ENCODE measurements around the gene LCLAT1. TPM values are rescaled to one million over a fixed set of nuclear protein-coding genes. Genes with fewer than 3 reads are reported as not detected.

Gene LCLAT1
- total RNA-seq, 4 donors from 2014 or later: 25.3 to 55.4 (median 43.1) TPM

- ATAC-seq: no peak
- H3K27me3 ChIP-seq: no peaks in the 10 kb centered on the region
- peaks cover 0 to 30% (median 0%) of the 10 kb centered on the region in 3 donors for H3K4me1 ChIP-seq
- H3K4me3 ChIP-seq: no peak overlapping the region
- no peaks in the 10 kb centered on the region for H3K9me3 ChIP-seq
- no peak for TF ChIP-seq EP300 (IDR thresholded peaks at IDR 0.05)
- TF ChIP-seq POLR2AphosphoS5 (IDR thresholded peaks at IDR 0.05): no peak
- TF ChIP-seq CTCF (IDR thresholded peaks at IDR 0.05): no peak
- TF ChIP-seq POLR2A (IDR thresholded peaks at IDR 0.05): no peak
- no peaks in the 10 kb centered on the region for H3K36me3 ChIP-seq
- no peak overlapping the region for H3K27ac ChIP-seq
Observed at GRCh38 chr2:30499681-30500080, 52.6 kb downstream of the LCLAT1 start.

GRCh38 chr2:30500699-30501098 lies 53.7 kb downstream of the LCLAT1 start:
- 93 to 97% methylated on average over 5 to 6 of the region's 6 CpGs for WGBS, 2 donors (ENCODE audit: low coverage in 1 of 2)
- ATAC-seq: no peak
- no peaks in the 10 kb centered on the region for H3K9me3 ChIP-seq
- no peaks in the 10 kb centered on the region for H3K27me3 ChIP-seq
- TF ChIP-seq POLR2AphosphoS5 (IDR thresholded peaks at IDR 0.05) (no peak), POLR2A (IDR thresholded peaks at IDR 0.05) (no peak)
- no peak overlapping the region for H3K27ac ChIP-seq
- peaks cover 0 to 36% (median 0%) of the 10 kb centered on the region in 3 donors for H3K4me1 ChIP-seq
- H3K36me3 ChIP-seq: no peaks in the 10 kb centered on the region
- no peak overlapping the region for H3K4me3 ChIP-seq

GRCh38 chr2:30502310-30502709 lies 55.3 kb downstream of the LCLAT1 start:
- Histone ChIP-seq H3K27me3 (no peaks in the 10 kb centered on the region), H3K4me1 (peaks cover 0 to 33% (median 0%) of the 10 kb centered on the region in 3 donors), H3K9me3 (no peaks in the 10 kb centered on the region), H3K27ac (no peak overlapping the region), H3K4me3 (no peak overlapping the region), H3K36me3 (no peaks in the 10 kb centered on the region)
- ATAC-seq: no peak
- TF ChIP-seq POLR2A (IDR thresholded peaks at IDR 0.05): no peak
- no peak for TF ChIP-seq POLR2AphosphoS5 (IDR thresholded peaks at IDR 0.05)
- no peak for TF ChIP-seq EP300 (IDR thresholded peaks at IDR 0.05)
- no peak for TF ChIP-seq CTCF (IDR thresholded peaks at IDR 0.05)

GRCh38 chr2:30503007-30503694 lies 56.1 kb downstream of the LCLAT1 start:
- no peaks in the 10 kb centered on the region for H3K36me3 ChIP-seq
- ATAC-seq: no peak
- H3K9me3 ChIP-seq: no peaks in the 10 kb centered on the region
- WGBS, 2 donors (ENCODE audit: low coverage in 1 of 2): 83% methylated on average over 2 of the region's 2 CpGs; no CpG with 5 or more reads in 1 of the 2 donors
- H3K27ac ChIP-seq: peak overlapping the region in 1 of 4 donors; percentile 24
- H3K4me3 ChIP-seq: no peak overlapping the region
- peaks cover 0 to 33% (median 0%) of the 10 kb centered on the region in 3 donors for H3K4me1 ChIP-seq
- no peaks in the 10 kb centered on the region for H3K27me3 ChIP-seq
- TF ChIP-seq POLR2AphosphoS5 (IDR thresholded peaks at IDR 0.05) (no peak), EP300 (IDR thresholded peaks at IDR 0.05) (no peak), POLR2A (IDR thresholded peaks at IDR 0.05) (no peak), CTCF (IDR thresholded peaks at IDR 0.05) (peak in 2 of 4 experiments; percentile 19 to 30)

GRCh38 chr2:30503695-30504052 lies 56.6 kb downstream of the LCLAT1 start:
- Histone ChIP-seq H3K36me3 (no peaks in the 10 kb centered on the region), H3K27ac (peak overlapping the region in 2 of 4 donors; percentile 24 to 38), H3K4me3 (no peak overlapping the region), H3K4me1 (peaks cover 0 to 33% (median 0%) of the 10 kb centered on the region in 3 donors), H3K27me3 (no peaks in the 10 kb centered on the region), H3K9me3 (no peaks in the 10 kb centered on the region)
- 71 to 89% methylated on average over 3 of the region's 3 CpGs for WGBS, 2 donors (ENCODE audit: low coverage in 1 of 2)
- no peak for ATAC-seq
- TF ChIP-seq POLR2A (IDR thresholded peaks at IDR 0.05) (no peak), POLR2AphosphoS5 (IDR thresholded peaks at IDR 0.05) (no peak), CTCF (IDR thresholded peaks at IDR 0.05) (no peak), EP300 (IDR thresholded peaks at IDR 0.05) (no peak)
